Natural killer cell (primary cell): ENCODE data around the gene ADAM10. TPM values are rescaled to one million over a fixed set of nuclear protein-coding genes. Genes with fewer than 3 reads are reported as not detected.

ENCODE experiments used
- ATAC-seq, 3 donors: fragments of 150-1000 bp in 2 of 3; fragments of 200-7000 bp in 1 of 3; cut with Tn5 transposase; 1 replicate in 1 of 3; 2 replicates in 2 of 3; pipeline ENCODE4 v1.10.0; 2021; ENCODE audit warnings: mild to moderate bottlenecking in 2 of 3, moderate library complexity in 2 of 3
- DNase-seq, 2 donors: peaks; one replicate each; pipeline versions ENCODE4 v3.0.0 to v3.0.0-alpha.2; 2013 to 2021; ENCODE audit warnings: mixed read lengths in 1 of 2
- H3K27ac ChIP-seq: one replicate; pipeline ENCODE4 v1.5.1; 2013; ENCODE audit warnings: mild to moderate bottlenecking, low read length
- H3K27me3 ChIP-seq: one replicate; pipeline ENCODE4 v1.6.1; 2013; ENCODE audit warnings: low read length; ENCODE audit not compliant: control insufficient read depth, insufficient read depth
- H3K36me3 ChIP-seq: one replicate; pipeline ENCODE4 v1.6.1; 2013; ENCODE audit warnings: low read length; ENCODE audit not compliant: control insufficient read depth, insufficient read depth
- H3K4me1 ChIP-seq: one replicate; pipeline ENCODE4 v1.6.1; 2013; ENCODE audit warnings: low read length; ENCODE audit not compliant: control insufficient read depth, insufficient read depth
- H3K4me3 ChIP-seq: one replicate; pipeline ENCODE4 v1.5.1; 2013; ENCODE audit warnings: low read length
- H3K9me3 ChIP-seq: one replicate; pipeline ENCODE4 v1.6.1; 2013; ENCODE audit warnings: low read length; ENCODE audit not compliant: control insufficient read depth, insufficient read depth
- H3K27ac Mint-ChIP-seq, 2 donors: one replicate each; pipeline ENCODE4 v1.8.0; 2022; ENCODE audit warnings: mild to moderate bottlenecking in 2 of 2, mixed read lengths in 2 of 2, moderate library complexity in 1 of 2
- H3K27me3 Mint-ChIP-seq, 2 donors: one replicate each; pipeline ENCODE4 v1.8.0; 2022; ENCODE audit warnings: low read depth in 2 of 2, mixed read lengths in 2 of 2
- H3K36me3 Mint-ChIP-seq: one replicate; pipeline ENCODE4 v1.8.0; 2022; ENCODE audit warnings: mixed read lengths
- H3K4me1 Mint-ChIP-seq, 2 donors: one replicate each; pipeline ENCODE4 v1.8.0; 2022; ENCODE audit warnings: mixed read lengths in 2 of 2
- H3K4me3 Mint-ChIP-seq: one replicate; pipeline ENCODE4 v1.8.0; 2022; ENCODE audit warnings: mild to moderate bottlenecking, moderate library complexity, mixed read lengths
- H3K9me3 Mint-ChIP-seq, 2 donors: one replicate each; pipeline ENCODE4 v1.8.0; 2022; ENCODE audit warnings: mixed read lengths in 2 of 2
- WGBS: methylation state at CpG from one replicate; pipeline ENCODE4 v1.1.7; 2013; ENCODE audit warnings: missing lambda C conversion rate; ENCODE audit not compliant: insufficient coverage; 5-methylcytosine and 5-hydroxymethylcytosine counted together
- intact Hi-C: fragments of 100-400 bp; cut with micrococcal nuclease; formaldehyde crosslinking; loops from one replicate; pipeline ENCODE4 v1.14.2; 2022
- total RNA-seq, 4 donors: library from RNA; stranded (reverse); fragments of 120-200 nt in 1 of 4; gene quantifications; one replicate each; pipeline versions ENCODE4 v1.2.3 to v1.2.4, GENCODE V29; 2013 to 2022
- TF ChIP-seq, protein P1 (sequence below): fragments of 200-600 bp; IDR thresholded peaks from one replicate; pipeline ENCODE4 v1.8.0; 2022; ENCODE audit warnings: antibody characterized with exemption

Gene ADAM10
- total RNA-seq, 3 donors from 2014 or later (not counting 1 experiment from before 2014, with no cell fraction given), result 223 to 297 (median 259) TPM

DNA sequence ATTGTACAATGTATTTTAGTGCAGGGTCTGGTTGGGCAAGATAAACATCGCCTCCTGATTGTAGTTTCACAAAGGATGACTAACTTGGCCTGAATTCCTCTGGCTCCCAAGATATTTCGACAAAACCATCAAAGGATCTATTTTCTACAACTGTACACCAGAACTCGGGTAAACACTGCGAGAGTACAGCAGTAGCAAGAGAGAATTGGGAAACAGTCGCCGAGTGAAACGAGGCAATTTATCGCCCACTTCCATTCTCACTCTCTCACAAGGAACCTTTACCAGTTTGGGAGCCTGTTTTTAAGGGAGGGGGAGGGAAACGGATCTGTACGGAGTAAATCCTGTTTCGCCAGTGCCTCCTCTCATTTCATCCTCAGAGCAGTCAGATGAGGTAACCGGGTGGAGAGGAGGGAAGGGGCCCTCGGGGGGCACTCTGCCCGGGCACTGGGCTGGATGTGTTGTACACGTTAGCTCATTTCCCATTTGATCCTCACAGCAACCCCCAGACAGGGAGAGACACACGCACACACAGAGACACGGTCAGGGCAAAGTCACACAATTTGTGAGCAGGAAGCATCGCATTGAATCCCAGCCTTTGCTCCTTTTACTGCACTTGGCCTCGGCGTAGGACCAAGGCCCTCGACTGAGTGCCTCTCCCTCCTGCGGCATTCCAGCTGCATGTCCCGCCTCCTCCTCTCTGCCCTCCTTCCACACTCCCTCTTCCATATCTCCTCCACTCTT lies 197.6 kb downstream of the ADAM10 start:
- intact Hi-C loops, result loop anchor here (5.0 to 10.0 kb wide), 2 partner anchors 60 to 77 kb away; no protein-coding TSS in a partner anchor
- TF ChIP-seq, protein P1, sequence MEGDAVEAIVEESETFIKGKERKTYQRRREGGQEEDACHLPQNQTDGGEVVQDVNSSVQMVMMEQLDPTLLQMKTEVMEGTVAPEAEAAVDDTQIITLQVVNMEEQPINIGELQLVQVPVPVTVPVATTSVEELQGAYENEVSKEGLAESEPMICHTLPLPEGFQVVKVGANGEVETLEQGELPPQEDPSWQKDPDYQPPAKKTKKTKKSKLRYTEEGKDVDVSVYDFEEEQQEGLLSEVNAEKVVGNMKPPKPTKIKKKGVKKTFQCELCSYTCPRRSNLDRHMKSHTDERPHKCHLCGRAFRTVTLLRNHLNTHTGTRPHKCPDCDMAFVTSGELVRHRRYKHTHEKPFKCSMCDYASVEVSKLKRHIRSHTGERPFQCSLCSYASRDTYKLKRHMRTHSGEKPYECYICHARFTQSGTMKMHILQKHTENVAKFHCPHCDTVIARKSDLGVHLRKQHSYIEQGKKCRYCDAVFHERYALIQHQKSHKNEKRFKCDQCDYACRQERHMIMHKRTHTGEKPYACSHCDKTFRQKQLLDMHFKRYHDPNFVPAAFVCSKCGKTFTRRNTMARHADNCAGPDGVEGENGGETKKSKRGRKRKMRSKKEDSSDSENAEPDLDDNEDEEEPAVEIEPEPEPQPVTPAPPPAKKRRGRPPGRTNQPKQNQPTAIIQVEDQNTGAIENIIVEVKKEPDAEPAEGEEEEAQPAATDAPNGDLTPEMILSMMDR, result no peak
- no peak for ATAC-seq
- no peaks in the 10 kb centered on the region for H3K9me3 Mint-ChIP-seq
- WGBS, result 73% methylated on average over 17 of the region's 23 CpGs
- H3K4me1 ChIP-seq, result peaks cover 36% of the 10 kb centered on the region
- peak overlapping the region; percentile 81 for H3K4me3 Mint-ChIP-seq
- H3K27ac ChIP-seq, result no peak overlapping the region
- no peaks in the 10 kb centered on the region for H3K36me3 Mint-ChIP-seq
- H3K4me3 ChIP-seq, result no peak overlapping the region
- no peaks in the 10 kb centered on the region for H3K9me3 ChIP-seq
- H3K27me3 Mint-ChIP-seq, result peaks cover 10 to 15% of the 10 kb centered on the region in 2 donors
- H3K27me3 ChIP-seq, result no peaks in the 10 kb centered on the region
- peak overlapping the region; percentile 41 to 54 for H3K27ac Mint-ChIP-seq
- DNase-seq, result no peak
- no peaks in the 10 kb centered on the region for H3K36me3 ChIP-seq
- peaks cover 48 to 64% of the 10 kb centered on the region in 2 donors for H3K4me1 Mint-ChIP-seq

DNA sequence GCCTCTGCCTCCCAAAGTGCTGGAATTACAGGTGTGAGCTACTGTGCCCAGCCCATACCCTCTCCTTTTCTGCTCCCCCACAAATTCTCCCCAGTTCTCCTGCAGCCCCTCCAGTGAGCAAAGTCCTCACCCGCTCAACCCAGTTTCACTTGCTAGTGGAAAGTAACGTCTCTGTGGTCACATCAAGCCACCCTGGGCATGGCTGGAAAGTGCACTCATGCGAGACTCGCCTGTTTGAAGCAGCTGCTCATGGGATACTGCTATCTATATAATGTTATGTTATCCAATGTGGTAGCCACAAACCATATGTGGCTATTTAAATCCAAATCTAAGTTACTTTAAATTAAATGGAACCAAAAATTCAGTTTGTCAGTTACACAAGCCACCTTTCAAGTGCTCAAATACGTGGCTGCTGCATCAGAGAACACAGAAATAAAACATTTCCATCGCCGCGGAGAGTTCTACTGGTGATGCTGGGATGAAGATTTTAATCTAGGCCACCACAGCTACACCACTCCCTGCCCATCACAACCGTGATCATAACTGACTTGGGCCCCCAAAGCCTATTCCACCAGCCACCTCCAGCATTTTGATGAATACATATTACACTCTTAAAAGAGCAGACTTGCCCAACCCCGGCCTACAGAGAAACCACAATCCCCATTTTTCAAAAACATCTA lies 198.3 kb downstream of the ADAM10 start:
- peak; percentile 64 to 68 (median 67) for ATAC-seq

DNA sequence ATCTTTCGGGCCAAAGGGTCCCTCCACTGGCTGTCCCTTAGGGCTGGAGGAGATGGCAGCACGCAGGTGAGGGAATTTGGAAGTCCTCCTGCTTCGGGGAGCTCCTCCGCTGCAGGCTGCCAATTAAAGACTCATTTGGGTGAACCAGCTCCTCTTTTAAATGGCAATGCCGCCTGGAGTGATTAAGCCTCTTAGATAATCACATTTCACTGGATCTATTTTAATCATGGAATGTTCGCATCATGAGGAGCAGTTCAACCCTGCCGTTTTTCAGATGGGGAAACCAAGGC lies 199.8 kb downstream of the ADAM10 start:
- Histone ChIP-seq H3K36me3 (no peaks in the 10 kb centered on the region), H3K9me3 (no peaks in the 10 kb centered on the region), H3K4me1 (peaks cover 51% of the 10 kb centered on the region), H3K27ac (no peak overlapping the region), H3K4me3 (no peak overlapping the region), H3K27me3 (no peaks in the 10 kb centered on the region)
- Mint-ChIP-seq H3K9me3 (no peaks in the 10 kb centered on the region), H3K27me3 (peaks cover under 1 to 10% of the 10 kb centered on the region in 2 donors), H3K27ac (peak overlapping the region in 1 of 2 donors; percentile 15), H3K4me3 (no peak overlapping the region), H3K4me1 (peaks cover 65 to 72% of the 10 kb centered on the region in 2 donors), H3K36me3 (no peaks in the 10 kb centered on the region)
- DNase-seq, result no peak
- intact Hi-C loops, result loop anchor here (5.0 to 10.0 kb wide), 2 partner anchors 63 to 75 kb away; no protein-coding TSS in a partner anchor
- no peak for ATAC-seq
- TF ChIP-seq, protein P1, result no peak
- WGBS, result 98% methylated on average over 7 of the region's 7 CpGs

More for the DNA sequence above, 198.3 kb downstream of the ADAM10 start:
- no peaks in the 10 kb centered on the region for H3K36me3 Mint-ChIP-seq
- H3K9me3 ChIP-seq, result no peaks in the 10 kb centered on the region
- H3K4me1 Mint-ChIP-seq, result peaks cover 55 to 67% of the 10 kb centered on the region in 2 donors
- no peaks in the 10 kb centered on the region for H3K27me3 ChIP-seq
- peak overlapping the region; percentile 41 to 54 for H3K27ac Mint-ChIP-seq
- intact Hi-C loops, result loop anchor here (5.0 to 10.0 kb wide), 2 partner anchors 61 to 76 kb away; no protein-coding TSS in a partner anchor
- H3K27me3 Mint-ChIP-seq, result peaks cover 10 to 15% of the 10 kb centered on the region in 2 donors
- H3K9me3 Mint-ChIP-seq, result no peaks in the 10 kb centered on the region
- TF ChIP-seq, protein P1, result no peak
- DNase-seq, result no peak
- H3K4me3 ChIP-seq, result no peak overlapping the region
- H3K4me3 Mint-ChIP-seq, result peak overlapping the region; percentile 81
- no peaks in the 10 kb centered on the region for H3K36me3 ChIP-seq
- WGBS, result 24% methylated on average over 10 of the region's 10 CpGs
- H3K27ac ChIP-seq, result no peak overlapping the region
- peaks cover 36% of the 10 kb centered on the region for H3K4me1 ChIP-seq
